ENCODE results near the gene ARHGAP35. TPM values are rescaled to one million over a fixed set of nuclear protein-coding genes. Genes with fewer than 3 reads are reported as not detected.
A peak's percentile ranks its signal among the peaks of the same experiment; 100 is the strongest.

The ARHGAP35 gene
- total RNA-seq, 4 donors from 2014 or later = 8.7 to 69.4 (median 30.9) TPM

DNA sequence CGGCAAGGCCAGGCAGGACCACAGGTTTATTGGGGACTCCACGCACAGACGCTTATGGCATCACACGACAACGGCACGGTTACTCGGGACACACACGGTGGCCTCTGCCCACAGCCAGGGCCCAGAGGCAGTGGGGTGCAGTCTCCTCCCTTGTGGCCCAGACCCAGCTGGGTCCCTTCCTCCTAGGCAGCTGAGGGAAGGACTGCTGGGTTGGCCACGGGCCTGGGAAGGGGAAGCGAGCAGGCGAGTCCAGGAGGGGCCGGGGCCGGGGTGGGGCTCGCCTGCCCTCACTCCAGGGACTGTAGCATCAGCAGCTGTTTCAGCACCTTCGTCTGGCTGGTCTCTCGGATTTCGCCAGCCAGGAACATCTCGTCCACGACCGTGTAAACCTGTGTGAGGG is 22.6 kb upstream of the ARHGAP35 start:
- DNase-seq = no peak
- Histone ChIP-seq H3K9me3 (no peaks in the 10 kb centered on the region), H3K27ac (no peak overlapping the region), H3K4me3 (no peak overlapping the region), H3K4me1 (no peaks in the 10 kb centered on the region), H3K27me3 (no peaks in the 10 kb centered on the region), H3K36me3 (no peaks in the 10 kb centered on the region)
- intact Hi-C loops (cut with DNase I; ENCODE audit: low total_unique reads) = no loop called here
- TF ChIP-seq CTCF (IDR thresholded peaks at IDR 0.05) = no peak
- no peak for TF ChIP-seq POLR2A (IDR thresholded peaks at IDR 0.05)

DNA sequence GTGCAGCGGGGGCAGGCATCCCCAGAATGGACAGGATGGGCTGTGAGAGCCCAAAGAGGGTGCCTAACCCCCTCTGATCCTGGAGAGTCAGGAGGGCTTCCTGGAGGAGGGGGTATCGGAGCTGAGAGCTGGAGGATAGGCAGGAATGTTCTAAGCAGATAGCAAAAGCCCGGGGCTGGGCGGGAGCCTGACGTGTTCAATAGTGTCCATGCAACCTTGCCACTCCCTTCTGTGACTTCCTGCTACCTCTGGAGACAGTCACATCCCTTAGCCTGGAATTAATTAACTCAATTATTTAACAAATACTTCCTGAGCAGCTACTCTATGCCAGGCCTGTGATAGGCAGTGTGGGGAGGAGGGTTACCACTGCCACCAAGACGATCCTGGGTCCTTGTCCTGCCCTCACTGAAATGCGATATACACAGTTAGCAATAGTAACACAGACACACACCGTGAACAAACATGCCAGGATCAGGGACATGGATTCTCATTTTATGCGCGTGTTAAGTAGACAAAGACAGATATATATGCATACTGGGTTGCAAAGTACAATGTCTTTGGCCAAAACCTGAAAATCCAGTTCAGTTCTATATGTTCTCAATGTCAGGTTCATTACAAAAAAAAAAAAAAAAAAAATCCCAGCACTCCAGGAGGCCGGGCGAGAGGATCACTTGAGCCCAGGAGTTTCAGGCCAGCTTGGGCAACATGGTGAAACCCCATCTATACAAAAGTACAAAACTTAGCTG is 20.9 kb upstream of the ARHGAP35 start:
- Histone ChIP-seq H3K27ac (peak overlapping the region; percentile 39 to 56), H3K36me3 (no peaks in the 10 kb centered on the region), H3K4me3 (no peak overlapping the region), H3K27me3 (no peaks in the 10 kb centered on the region), H3K9me3 (no peaks in the 10 kb centered on the region), H3K4me1 (no peaks in the 10 kb centered on the region)
- intact Hi-C loops (cut with DNase I; ENCODE audit: low total_unique reads) = loop anchor here (5.0 to 10.0 kb wide), 2 partner anchors 55 to 83 kb away; partner anchors contain the start of gene SLC1A5
- DNase-seq = no peak
- no peak for TF ChIP-seq POLR2A (IDR thresholded peaks at IDR 0.05)
- TF ChIP-seq CTCF (IDR thresholded peaks at IDR 0.05) = no peak

GRCh38 chr19:46840498-46840942 is 20.3 kb upstream of the ARHGAP35 start:
- Histone ChIP-seq H3K27ac (peak overlapping the region; percentile 39 to 56), H3K4me3 (no peak overlapping the region)
- intact Hi-C loops (cut with DNase I; ENCODE audit: low total_unique reads) = loop anchor here (5.0 to 10.0 kb wide), 2 partner anchors 56 to 83 kb away; partner anchors contain the start of gene SLC1A5

GRCh38 chr19:46841458-46842083 is 19.2 kb upstream of the ARHGAP35 start:
- no peaks in the 10 kb centered on the region for H3K4me1 ChIP-seq
- H3K27me3 ChIP-seq = no peaks in the 10 kb centered on the region
- intact Hi-C loops (cut with DNase I; ENCODE audit: low total_unique reads) = loop anchor here (5.0 to 10.0 kb wide), 2 partner anchors 57 to 84 kb away; partner anchors contain the start of gene SLC1A5
- no peaks in the 10 kb centered on the region for H3K9me3 ChIP-seq
- H3K4me3 ChIP-seq = no peak overlapping the region
- peak overlapping the region; percentile 39 to 56 for H3K27ac ChIP-seq
- peak; percentile 58 to 60 for DNase-seq
- no peaks in the 10 kb centered on the region for H3K36me3 ChIP-seq
- no peak for TF ChIP-seq CTCF (IDR thresholded peaks at IDR 0.05)
- no peak for TF ChIP-seq POLR2A (IDR thresholded peaks at IDR 0.05)

More at GRCh38 chr19:46840498-46840942, 20.3 kb upstream of the ARHGAP35 start:
- TF ChIP-seq CTCF (IDR thresholded peaks at IDR 0.05) (peak; percentile 77 to 88 (median 85)), POLR2A (IDR thresholded peaks at IDR 0.05) (no peak)
- H3K36me3 ChIP-seq = no peaks in the 10 kb centered on the region
- no peaks in the 10 kb centered on the region for H3K27me3 ChIP-seq
- peak; percentile 57 to 59 for DNase-seq
- H3K4me1 ChIP-seq = no peaks in the 10 kb centered on the region
- no peaks in the 10 kb centered on the region for H3K9me3 ChIP-seq

DNA sequence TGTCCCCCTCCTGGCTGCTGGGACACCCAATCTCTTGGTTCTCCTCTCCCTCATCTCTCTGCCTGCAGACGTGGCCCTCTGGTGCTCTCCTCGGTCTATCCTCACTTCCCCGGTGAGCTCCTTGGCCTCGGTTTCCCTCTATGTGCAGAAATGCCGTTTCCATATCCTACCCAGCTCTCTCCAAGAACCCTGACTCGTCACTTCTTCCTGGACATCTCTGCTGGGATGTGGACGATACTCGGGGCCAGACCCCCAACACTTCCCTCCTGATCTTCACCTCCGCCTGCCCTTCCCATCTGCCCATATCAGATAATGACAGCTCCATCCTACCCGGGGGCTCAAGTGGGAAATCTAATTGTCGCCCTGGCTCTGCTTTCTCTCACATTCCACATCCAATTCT is 18.0 kb upstream of the ARHGAP35 start:
- DNase-seq = no peak
- Histone ChIP-seq H3K4me3 (no peak overlapping the region), H3K36me3 (no peaks in the 10 kb centered on the region), H3K27ac (no peak overlapping the region), H3K9me3 (no peaks in the 10 kb centered on the region), H3K4me1 (no peaks in the 10 kb centered on the region), H3K27me3 (no peaks in the 10 kb centered on the region)
- intact Hi-C loops (cut with DNase I; ENCODE audit: low total_unique reads) = loop anchor here (5.0 to 10.0 kb wide), 2 partner anchors 58 to 85 kb away; partner anchors contain the start of gene SLC1A5
- no peak for TF ChIP-seq POLR2A (IDR thresholded peaks at IDR 0.05)
